Breast epithelium (tissue), 3 donors: ENCODE results near the gene MICAL3.

Experiments used
- POLR2A ChIP-seq: fragments of 450-650 bp; IDR thresholded peaks from one replicate; pipeline ENCODE4 v1.6.1; 2016; ENCODE audit warnings: antibody characterized with exemption, mild to moderate bottlenecking, moderate library complexity
- POLR2AphosphoS5 ChIP-seq, 3 donors: sonication (generic); formaldehyde crosslinking; IDR thresholded peaks; one replicate each; pipeline ENCODE4 v1.6.1; 2017; ENCODE audit warnings: antibody characterized with exemption in 3 of 3
- TF ChIP-seq, protein P1 (sequence below), 3 donors: fragments of 450-650 bp; IDR thresholded peaks; one replicate each; pipeline ENCODE4 v1.5.1; 2016 to 2017; ENCODE audit warnings: antibody characterized with exemption in 3 of 3, mild to moderate bottlenecking in 3 of 3, moderate library complexity in 3 of 3

DNA sequence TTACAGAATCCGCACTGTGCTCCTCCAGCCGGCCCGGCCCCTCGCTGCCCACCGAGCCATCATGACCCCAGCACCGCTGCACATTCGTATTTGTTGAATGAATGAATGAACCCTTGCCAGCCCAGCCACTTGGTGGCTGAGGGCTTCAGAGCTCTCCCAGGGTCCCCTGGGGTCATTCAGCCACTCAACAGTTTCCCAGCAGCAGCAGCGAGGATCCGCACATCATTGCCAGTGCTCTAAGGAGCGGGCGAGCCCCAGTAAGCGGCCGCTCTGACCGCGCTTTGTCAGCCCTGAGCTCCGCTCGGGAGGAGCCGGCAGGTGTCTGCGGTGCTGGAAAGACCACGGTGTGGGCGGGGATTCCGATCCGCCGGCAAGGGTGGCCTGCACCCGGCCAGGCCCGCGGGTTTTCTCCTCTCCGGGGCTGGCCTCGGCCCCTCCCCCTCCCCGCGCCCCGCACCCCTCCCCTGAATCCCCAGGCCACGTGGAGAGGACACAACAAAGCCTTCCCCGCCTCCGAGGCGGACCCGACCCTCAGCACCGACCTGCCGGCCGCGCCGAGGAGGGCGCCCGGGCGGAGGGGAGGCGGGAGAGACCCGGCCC is 250.7 kb downstream of the MICAL3 start:
- TF ChIP-seq POLR2A (no peak), POLR2AphosphoS5 (IDR thresholded peaks at IDR 0.05) (no peak)
- TF ChIP-seq, protein P1, sequence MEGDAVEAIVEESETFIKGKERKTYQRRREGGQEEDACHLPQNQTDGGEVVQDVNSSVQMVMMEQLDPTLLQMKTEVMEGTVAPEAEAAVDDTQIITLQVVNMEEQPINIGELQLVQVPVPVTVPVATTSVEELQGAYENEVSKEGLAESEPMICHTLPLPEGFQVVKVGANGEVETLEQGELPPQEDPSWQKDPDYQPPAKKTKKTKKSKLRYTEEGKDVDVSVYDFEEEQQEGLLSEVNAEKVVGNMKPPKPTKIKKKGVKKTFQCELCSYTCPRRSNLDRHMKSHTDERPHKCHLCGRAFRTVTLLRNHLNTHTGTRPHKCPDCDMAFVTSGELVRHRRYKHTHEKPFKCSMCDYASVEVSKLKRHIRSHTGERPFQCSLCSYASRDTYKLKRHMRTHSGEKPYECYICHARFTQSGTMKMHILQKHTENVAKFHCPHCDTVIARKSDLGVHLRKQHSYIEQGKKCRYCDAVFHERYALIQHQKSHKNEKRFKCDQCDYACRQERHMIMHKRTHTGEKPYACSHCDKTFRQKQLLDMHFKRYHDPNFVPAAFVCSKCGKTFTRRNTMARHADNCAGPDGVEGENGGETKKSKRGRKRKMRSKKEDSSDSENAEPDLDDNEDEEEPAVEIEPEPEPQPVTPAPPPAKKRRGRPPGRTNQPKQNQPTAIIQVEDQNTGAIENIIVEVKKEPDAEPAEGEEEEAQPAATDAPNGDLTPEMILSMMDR (IDR thresholded peaks at IDR 0.05): no peak
